GM11168 (cell line): Measurements from ENCODE around the gene ZFYVE28.
"Not testable (repeated sequence)": the region's sequence is repeated elsewhere in the genome, so short reads cannot be mapped to it uniquely, and the experiment has no call there.

Source experiments
- in situ Hi-C: fragments of 300-500 bp; cut with MboI; formaldehyde crosslinking; loops from one replicate; pipeline ENCODE4 v1.12.0; 2022; ENCODE audit warnings: low sequenced_read_pairs; ENCODE audit not compliant: unreplicated experiment

The ZFYVE28 gene

GRCh38 chr4:2429945-2430757, 11.7 kb upstream of the ZFYVE28 start:
- in situ Hi-C loops, result not testable (repeated sequence)

- in situ Hi-C loops, result no loop called here
Measured at GRCh38 chr4:2428496-2429213, 10.2 kb upstream of the ZFYVE28 start.

GRCh38 chr4:2427383-2428334, 9.2 kb upstream of the ZFYVE28 start:
- in situ Hi-C loops, result no loop called here

- in situ Hi-C loops, result no loop called here
Measured at GRCh38 chr4:2426711-2427275, 8.3 kb upstream of the ZFYVE28 start.

- in situ Hi-C loops, result no loop called here
Measured at GRCh38 chr4:2426069-2426397, 7.6 kb upstream of the ZFYVE28 start.

- in situ Hi-C loops, result no loop called here
Measured at GRCh38 chr4:2425386-2426068, 7.1 kb upstream of the ZFYVE28 start.

- in situ Hi-C loops, result no loop called here
Measured at GRCh38 chr4:2424581-2424980, 6.1 kb upstream of the ZFYVE28 start.

GRCh38 chr4:2423695-2424094, 5.2 kb upstream of the ZFYVE28 start:
- in situ Hi-C loops, result no loop called here

- in situ Hi-C loops, result no loop called here
Measured at GRCh38 chr4:2423066-2423465, 4.6 kb upstream of the ZFYVE28 start.

GRCh38 chr4:2421928-2422327, 3.5 kb upstream of the ZFYVE28 start:
- in situ Hi-C loops, result no loop called here

GRCh38 chr4:2419814-2420213, 1.4 kb upstream of the ZFYVE28 start:
- in situ Hi-C loops, result no loop called here

- in situ Hi-C loops, result no loop called here
Measured at GRCh38 chr4:2418650-2419571, 466 bp upstream of the ZFYVE28 start, which contains the start of gene CFAP99. Gene CFAP99, plus strand, starts transcription at chr4:2418955.

- in situ Hi-C loops, result no loop called here
Measured at GRCh38 chr4:2417226-2417764, 1.1 kb downstream of the ZFYVE28 start.

GRCh38 chr4:2416564-2417225, 1.8 kb downstream of the ZFYVE28 start:
- in situ Hi-C loops, result no loop called here

- in situ Hi-C loops, result no loop called here
Measured at GRCh38 chr4:2415881-2416563, 2.4 kb downstream of the ZFYVE28 start.

- in situ Hi-C loops, result no loop called here
Measured at GRCh38 chr4:2415213-2415612, 3.2 kb downstream of the ZFYVE28 start.

- in situ Hi-C loops, result no loop called here
Measured at GRCh38 chr4:2413821-2414610, 4.4 kb downstream of the ZFYVE28 start.
